ENCODE results near the gene AR.

- TF ChIP-seq CTCF (IDR thresholded peaks at IDR 0.05) (no peak), EZH2 (IDR thresholded peaks at IDR 0.05) (no peak)
Observed at GRCh38 chrX:67545893-67546495, 2.2 kb downstream of the AR start.

All from neural progenitor cell (in vitro differentiated cells).